OCI-LY1 (cell line): ENCODE measurements around the gene CDC73.

Experiments
- EZH2 ChIP-seq: fragments of 200-600 bp; sonication (generic), shearing (Covaris generic); IDR thresholded peaks from 2 replicates; pipeline ENCODE4 v1.8.0; 2017; ENCODE audit warnings: borderline replicate concordance, mixed run types, mild to moderate bottlenecking, antibody characterized with exemption, low read length, moderate library complexity, mixed read lengths
- TF ChIP-seq, protein P1 (sequence below): fragments of 200-600 bp; sonication (generic), shearing (Covaris generic); IDR thresholded peaks from 2 replicates; pipeline ENCODE4 v1.5.1; 2017; ENCODE audit warnings: mild to moderate bottlenecking, antibody characterized with exemption, low read length, moderate library complexity, mixed read lengths

- TF ChIP-seq, protein P1, sequence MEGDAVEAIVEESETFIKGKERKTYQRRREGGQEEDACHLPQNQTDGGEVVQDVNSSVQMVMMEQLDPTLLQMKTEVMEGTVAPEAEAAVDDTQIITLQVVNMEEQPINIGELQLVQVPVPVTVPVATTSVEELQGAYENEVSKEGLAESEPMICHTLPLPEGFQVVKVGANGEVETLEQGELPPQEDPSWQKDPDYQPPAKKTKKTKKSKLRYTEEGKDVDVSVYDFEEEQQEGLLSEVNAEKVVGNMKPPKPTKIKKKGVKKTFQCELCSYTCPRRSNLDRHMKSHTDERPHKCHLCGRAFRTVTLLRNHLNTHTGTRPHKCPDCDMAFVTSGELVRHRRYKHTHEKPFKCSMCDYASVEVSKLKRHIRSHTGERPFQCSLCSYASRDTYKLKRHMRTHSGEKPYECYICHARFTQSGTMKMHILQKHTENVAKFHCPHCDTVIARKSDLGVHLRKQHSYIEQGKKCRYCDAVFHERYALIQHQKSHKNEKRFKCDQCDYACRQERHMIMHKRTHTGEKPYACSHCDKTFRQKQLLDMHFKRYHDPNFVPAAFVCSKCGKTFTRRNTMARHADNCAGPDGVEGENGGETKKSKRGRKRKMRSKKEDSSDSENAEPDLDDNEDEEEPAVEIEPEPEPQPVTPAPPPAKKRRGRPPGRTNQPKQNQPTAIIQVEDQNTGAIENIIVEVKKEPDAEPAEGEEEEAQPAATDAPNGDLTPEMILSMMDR: no peak
- TF ChIP-seq EZH2: no peak
Measured at GRCh38 chr1:193109619-193110018, 12.2 kb upstream of the CDC73 start.
